ENCODE data around the gene ARNT2. TPM values are rescaled to one million over a fixed set of nuclear protein-coding genes. Genes with fewer than 3 reads are reported as not detected.

The ARNT2 gene
- total RNA-seq, 2 experiments from 2014 or later: not detected

- Histone ChIP-seq H3K79me2 (ENCODE audit: insufficient read depth, low read depth, low read length) (no peaks in the 10 kb centered on the region), H3K27ac (ENCODE audit: low read depth, low read length, poor library complexity, severe bottlenecking) (no peak overlapping the region), H3K36me3 (ENCODE audit: insufficient read depth, low read length) (no peaks in the 10 kb centered on the region), H3K9me3 (ENCODE audit: low read length) (no peaks in the 10 kb centered on the region), H3K9me2 (ENCODE audit: insufficient read depth, low read length) (no peaks in the 10 kb centered on the region), H3K4me3 (ENCODE audit: low read depth, low read length, poor library complexity, severe bottlenecking) (no peak overlapping the region), H2AFZ (ENCODE audit: low read length) (no peak overlapping the region), H3K4me2 (ENCODE audit: low read length) (no peak overlapping the region), H4K20me1 (ENCODE audit: insufficient read depth, low read length) (no peaks in the 10 kb centered on the region), H3K4me1 (ENCODE audit: insufficient read depth, low read length, poor library complexity, severe bottlenecking) (no peaks in the 10 kb centered on the region)
- no peak for DNase-seq (ENCODE audit: low spot score)
- ChIA-PET POLR2A (no interaction called here), CTCF (ENCODE audit: unreplicated experiment) (no interaction called here)
- intact Hi-C loops (cut with micrococcal nuclease; ENCODE audit: unreplicated experiment): no loop called here
- TF ChIP-seq, protein P1, sequence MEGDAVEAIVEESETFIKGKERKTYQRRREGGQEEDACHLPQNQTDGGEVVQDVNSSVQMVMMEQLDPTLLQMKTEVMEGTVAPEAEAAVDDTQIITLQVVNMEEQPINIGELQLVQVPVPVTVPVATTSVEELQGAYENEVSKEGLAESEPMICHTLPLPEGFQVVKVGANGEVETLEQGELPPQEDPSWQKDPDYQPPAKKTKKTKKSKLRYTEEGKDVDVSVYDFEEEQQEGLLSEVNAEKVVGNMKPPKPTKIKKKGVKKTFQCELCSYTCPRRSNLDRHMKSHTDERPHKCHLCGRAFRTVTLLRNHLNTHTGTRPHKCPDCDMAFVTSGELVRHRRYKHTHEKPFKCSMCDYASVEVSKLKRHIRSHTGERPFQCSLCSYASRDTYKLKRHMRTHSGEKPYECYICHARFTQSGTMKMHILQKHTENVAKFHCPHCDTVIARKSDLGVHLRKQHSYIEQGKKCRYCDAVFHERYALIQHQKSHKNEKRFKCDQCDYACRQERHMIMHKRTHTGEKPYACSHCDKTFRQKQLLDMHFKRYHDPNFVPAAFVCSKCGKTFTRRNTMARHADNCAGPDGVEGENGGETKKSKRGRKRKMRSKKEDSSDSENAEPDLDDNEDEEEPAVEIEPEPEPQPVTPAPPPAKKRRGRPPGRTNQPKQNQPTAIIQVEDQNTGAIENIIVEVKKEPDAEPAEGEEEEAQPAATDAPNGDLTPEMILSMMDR (conservative IDR thresholded peaks at IDR 0.05; ENCODE audit: low read length): no peak
- no peak for TF ChIP-seq EZH2phosphoT487 (IDR thresholded peaks at IDR 0.05; ENCODE audit: borderline replicate concordance, low read depth, low read length)
- BruUV-seq (replicated peaks): no TSS peak
These were observed 123.8 kb downstream of the ARNT2 start for GRCh38 chr15:80527961-80528360.

DNA sequence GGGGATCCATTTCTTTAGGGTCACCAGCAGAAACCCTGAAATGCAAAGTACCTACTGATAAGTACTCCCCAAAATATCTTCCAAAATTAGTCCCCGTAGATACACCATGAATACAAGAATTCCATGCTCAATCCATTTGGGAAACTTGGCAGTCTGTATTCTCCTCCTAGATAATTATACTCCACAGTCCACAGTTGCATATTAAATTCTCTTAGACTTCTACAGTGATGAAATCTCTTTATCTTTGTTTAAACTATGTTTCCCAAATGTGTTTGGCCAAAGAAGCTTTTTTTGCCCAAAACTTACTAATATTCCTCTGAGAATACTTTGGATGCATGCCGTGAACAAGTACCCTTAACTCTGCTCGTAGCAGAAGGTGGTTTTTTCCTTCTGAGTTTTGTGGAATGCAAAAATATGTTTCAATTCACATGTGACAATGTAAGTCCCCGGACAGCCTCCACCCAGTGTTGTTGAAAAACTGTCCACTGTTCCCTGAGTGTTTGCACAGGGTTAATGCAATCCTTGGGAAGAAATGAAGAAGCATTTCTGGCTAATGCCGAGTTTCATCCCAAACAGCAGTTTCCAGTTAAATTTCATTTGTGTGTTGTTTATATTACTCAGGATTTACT lies 126.7 kb downstream of the ARNT2 start:
- no peak for DNase-seq (ENCODE audit: low spot score)
- no peaks in the 10 kb centered on the region for H3K9me3 ChIP-seq (ENCODE audit: low read length)
- ChIA-PET CTCF (ENCODE audit: unreplicated experiment) (no interaction called here), POLR2A (no interaction called here)
- BruUV-seq (replicated peaks): no TSS peak
- H3K27ac ChIP-seq (ENCODE audit: low read depth, low read length, poor library complexity, severe bottlenecking): no peak overlapping the region
- H3K4me1 ChIP-seq (ENCODE audit: insufficient read depth, low read length, poor library complexity, severe bottlenecking): no peaks in the 10 kb centered on the region
- TF ChIP-seq, protein P1 (conservative IDR thresholded peaks at IDR 0.05; ENCODE audit: low read length): no peak
- no peak for TF ChIP-seq EZH2phosphoT487 (IDR thresholded peaks at IDR 0.05; ENCODE audit: borderline replicate concordance, low read depth, low read length)
- H4K20me1 ChIP-seq (ENCODE audit: insufficient read depth, low read length): no peaks in the 10 kb centered on the region
- no peak overlapping the region for H3K4me2 ChIP-seq (ENCODE audit: low read length)
- H2AFZ ChIP-seq (ENCODE audit: low read length): no peak overlapping the region
- no peaks in the 10 kb centered on the region for H3K79me2 ChIP-seq (ENCODE audit: insufficient read depth, low read depth, low read length)
- H3K4me3 ChIP-seq (ENCODE audit: low read depth, low read length, poor library complexity, severe bottlenecking): no peak overlapping the region
- no peaks in the 10 kb centered on the region for H3K9me2 ChIP-seq (ENCODE audit: insufficient read depth, low read length)
- intact Hi-C loops (cut with micrococcal nuclease; ENCODE audit: unreplicated experiment): no loop called here
- no peaks in the 10 kb centered on the region for H3K36me3 ChIP-seq (ENCODE audit: insufficient read depth, low read length)

DNA sequence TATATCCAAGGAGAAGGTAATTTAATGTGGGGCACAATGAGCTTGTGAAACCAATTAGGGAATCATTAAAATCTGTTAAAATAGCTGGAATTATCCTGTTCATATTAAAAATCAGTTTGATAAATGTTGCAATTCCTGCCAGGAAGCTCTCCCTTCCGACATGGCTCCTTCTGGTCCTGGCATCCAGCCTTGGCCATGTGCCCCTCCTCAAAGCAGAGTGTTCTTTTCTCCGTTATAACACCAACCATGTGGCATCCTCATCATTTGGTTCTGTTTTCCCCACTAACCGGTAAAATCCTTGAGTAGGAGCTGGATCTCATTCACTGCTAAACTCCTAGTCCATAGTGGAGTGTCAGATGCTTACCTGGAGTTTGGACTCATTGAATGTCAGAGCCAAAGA lies 127.2 kb downstream of the ARNT2 start:
- DNase-seq (ENCODE audit: low spot score): no peak
- no peaks in the 10 kb centered on the region for H3K79me2 ChIP-seq (ENCODE audit: insufficient read depth, low read depth, low read length)
- H3K9me2 ChIP-seq (ENCODE audit: insufficient read depth, low read length): no peaks in the 10 kb centered on the region
- H3K4me2 ChIP-seq (ENCODE audit: low read length): no peak overlapping the region
- intact Hi-C loops (cut with micrococcal nuclease; ENCODE audit: unreplicated experiment): no loop called here
- CTCF ChIA-PET (ENCODE audit: unreplicated experiment): no interaction called here
- H4K20me1 ChIP-seq (ENCODE audit: insufficient read depth, low read length): no peaks in the 10 kb centered on the region
- H3K27ac ChIP-seq (ENCODE audit: low read depth, low read length, poor library complexity, severe bottlenecking): no peak overlapping the region
- H2AFZ ChIP-seq (ENCODE audit: low read length): no peak overlapping the region
- no TSS peak for BruUV-seq (replicated peaks)
- H3K4me3 ChIP-seq (ENCODE audit: low read depth, low read length, poor library complexity, severe bottlenecking): no peak overlapping the region
- H3K36me3 ChIP-seq (ENCODE audit: insufficient read depth, low read length): no peaks in the 10 kb centered on the region
- TF ChIP-seq, protein P1 (conservative IDR thresholded peaks at IDR 0.05; ENCODE audit: low read length): no peak
- TF ChIP-seq EZH2phosphoT487 (IDR thresholded peaks at IDR 0.05; ENCODE audit: borderline replicate concordance, low read depth, low read length): no peak
- POLR2A ChIA-PET: interaction anchor here (0.6 kb wide), 1 partner anchor 119 kb away, joined by 6 read pairs; no protein-coding TSS in a partner anchor
- no peaks in the 10 kb centered on the region for H3K4me1 ChIP-seq (ENCODE audit: insufficient read depth, low read length, poor library complexity, severe bottlenecking)
- H3K9me3 ChIP-seq (ENCODE audit: low read length): no peaks in the 10 kb centered on the region

All from OCI-LY7 (cell line).